K562 (cell line): Measurements from ENCODE around the gene BRME1. TPM values are rescaled to one million over a fixed set of nuclear protein-coding genes. Genes with fewer than 3 reads are reported as not detected.

ENCODE experiments used
- ATF1 ChIP-seq, 2 experiments: fragments of 450-650 bp in 1 of 2; IDR thresholded peaks; 2 replicates each; pipeline ENCODE4 v1.6.1; 2016; ENCODE audit warnings: missing compliant biosample characterization in 1 of 2, missing genetic modification characterization in 1 of 2
- DPF2 ChIP-seq: fragments of 450-650 bp; IDR thresholded peaks from 2 replicates; pipeline ENCODE4 v1.6.1; 2016
- ELF2 ChIP-seq: fragments of 250-450 bp; sonication (Bioruptor Pico); IDR thresholded peaks from 2 replicates; pipeline ENCODE4 v1.5.0; 2021; ENCODE audit warnings: mild to moderate bottlenecking
- HDAC3 ChIP-seq: fragments of 450-650 bp; IDR thresholded peaks from 2 replicates; pipeline ENCODE4 v1.6.1; 2018; ENCODE audit warnings: borderline replicate concordance, mild to moderate bottlenecking, moderate library complexity; ENCODE audit not compliant: partially characterized antibody
- NR3C1 ChIP-seq: sonication (generic); formaldehyde crosslinking; IDR thresholded peaks from 2 replicates; pipeline ENCODE4 v1.8.1; 2022; ENCODE audit warnings: missing genetic modification reagents
- POLR2A ChIP-seq: fragments of 450-650 bp; conservative IDR thresholded peaks from 2 replicates; pipeline ENCODE4 v1.6.1; 2016
- RBBP5 ChIP-seq: fragments of 200-600 bp; sonication (generic); IDR thresholded peaks from 2 replicates; pipeline ENCODE4 v1.6.1; 2012; ENCODE audit warnings: borderline replicate concordance, mild to moderate bottlenecking, low read length, control low read depth, inconsistent platforms; ENCODE audit not compliant: insufficient read depth, poor library complexity, severe bottlenecking
- SMARCC2 ChIP-seq: fragments of 450-650 bp; IDR thresholded peaks from 2 replicates; pipeline ENCODE4 v1.6.1; 2017; ENCODE audit warnings: antibody characterized with exemption, moderate library complexity, mild to moderate bottlenecking, low read depth
- USF2 ChIP-seq: sonication (generic); formaldehyde crosslinking; IDR thresholded peaks from 2 replicates; pipeline ENCODE4 v1.5.0; 2020; ENCODE audit warnings: missing genetic modification reagents
- XRCC5 ChIP-seq: fragments of 200-400 bp; formaldehyde crosslinking; IDR thresholded peaks from 2 replicates; pipeline ENCODE4 v1.6.1; 2017; ENCODE audit warnings: low read depth, mild to moderate bottlenecking, low read length
- ZNF263 ChIP-seq: sonication (generic); formaldehyde crosslinking; IDR thresholded peaks from 2 replicates; pipeline ENCODE4 v1.8.0; 2022; ENCODE audit warnings: mild to moderate bottlenecking, missing genetic modification reagents, borderline replicate concordance
- ZNF274 ChIP-seq: IDR thresholded peaks from 2 replicates; pipeline ENCODE4 v1.6.1; 2011; ENCODE audit warnings: low read depth, mild to moderate bottlenecking, low read length, moderate library complexity, borderline replicate concordance
- polyA plus RNA-seq, 8 experiments: library from polyadenylated mRNA; depleted of rRNA in 4 of 8; stranded (reverse) in 5 of 8; unstranded in 3 of 8; fragments of >200 nt; fragmentation: Nextera tagmentation in 2 of 8; fragmentation: Illumina TruSeq in 1 of 8; extraction: Ambion mirVana in 2 of 8; extraction: Trizol in 1 of 8; gene quantifications; 2 replicates each; pipeline versions ENCODE4 v1.2.1 to v1.2.3, GENCODE V29; 2011 to 2014; ENCODE audit warnings: inconsistent platforms in 1 of 8, missing spikeins in 1 of 8
- total RNA-seq, 7 experiments: library from RNA; depleted of rRNA in 6 of 7; stranded (reverse); fragments of >200 nt in 6 of 7; fragmentation: Illumina TruSeq in 2 of 7; extraction: Trizol in 2 of 7; gene quantifications; 2 replicates each; pipeline versions ENCODE4 v1.2.1 to v1.2.3, GENCODE V29; 2011 to 2021; ENCODE audit warnings: low replicate concordance in 1 of 7
- TF ChIP-seq, protein P1 (sequence below), 2 experiments: fragments of 450-650 bp; formaldehyde crosslinking in 1 of 2; IDR thresholded peaks; 2 replicates each; pipeline versions ENCODE4 v1.4.0 to v1.6.1; 2014 to 2020; ENCODE audit warnings: mild to moderate bottlenecking in 2 of 2, borderline replicate concordance in 1 of 2, low read depth in 1 of 2
- TF ChIP-seq, protein P2 (sequence below): fragments of 450-650 bp; formaldehyde crosslinking; IDR thresholded peaks from 2 replicates; pipeline ENCODE4 v1.4.0; 2020; ENCODE audit warnings: mild to moderate bottlenecking, moderate library complexity
- TF ChIP-seq, protein P3 (sequence below): fragments of 250-450 bp; sonication (Bioruptor Pico); IDR thresholded peaks from 2 replicates; pipeline ENCODE4 v1.5.0; 2020; ENCODE audit warnings: mild to moderate bottlenecking

BRME1 gene
- total and polyA plus RNA-seq, 9 of the 15 experiments (the other 6 are each of a cell fraction or from before 2014, with no cell fraction given), result 0.75 to 6.1 (median 3.6) TPM

DNA sequence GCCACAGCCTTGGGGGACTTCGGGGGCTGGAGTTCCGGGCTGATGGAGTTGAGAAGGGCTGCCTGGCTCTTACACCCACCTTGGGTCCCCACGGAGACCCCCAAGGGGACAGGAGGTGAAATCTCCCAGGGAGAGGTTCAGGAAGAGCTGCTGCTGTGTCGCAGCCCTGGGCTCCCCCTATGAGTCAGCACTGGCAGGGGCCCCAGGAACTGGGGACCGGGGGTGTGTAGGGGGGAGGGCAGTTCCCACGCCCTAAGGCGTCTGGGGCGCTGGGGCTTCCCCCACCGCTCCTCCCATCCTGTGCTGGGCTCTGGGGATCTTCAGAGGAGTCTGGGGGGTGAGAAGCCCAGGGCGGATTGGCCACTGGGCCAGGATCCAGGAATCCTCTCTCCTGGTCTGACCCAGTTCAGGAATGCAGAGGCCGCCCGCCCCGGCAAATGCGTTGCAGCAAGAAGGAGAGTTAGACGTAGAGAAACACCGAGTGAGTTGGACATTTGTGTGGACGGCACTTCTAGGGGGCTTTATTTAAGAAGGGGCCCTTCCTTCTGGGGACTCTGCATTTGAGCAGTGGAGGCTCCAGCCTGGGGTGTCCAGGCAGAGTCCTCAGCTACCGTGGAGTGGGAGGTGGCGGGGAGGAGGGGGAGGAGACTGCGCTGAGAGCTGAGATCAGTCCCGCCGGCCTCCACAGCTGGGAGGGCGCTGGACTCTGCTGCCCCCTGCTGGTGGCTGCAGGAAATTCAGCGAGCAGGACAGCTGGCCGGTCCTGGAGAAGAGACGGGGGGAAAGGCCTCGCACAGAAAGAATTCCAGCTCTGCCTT is 44.0 kb downstream of the BRME1 start (continued):
- TF ChIP-seq, protein P1, sequence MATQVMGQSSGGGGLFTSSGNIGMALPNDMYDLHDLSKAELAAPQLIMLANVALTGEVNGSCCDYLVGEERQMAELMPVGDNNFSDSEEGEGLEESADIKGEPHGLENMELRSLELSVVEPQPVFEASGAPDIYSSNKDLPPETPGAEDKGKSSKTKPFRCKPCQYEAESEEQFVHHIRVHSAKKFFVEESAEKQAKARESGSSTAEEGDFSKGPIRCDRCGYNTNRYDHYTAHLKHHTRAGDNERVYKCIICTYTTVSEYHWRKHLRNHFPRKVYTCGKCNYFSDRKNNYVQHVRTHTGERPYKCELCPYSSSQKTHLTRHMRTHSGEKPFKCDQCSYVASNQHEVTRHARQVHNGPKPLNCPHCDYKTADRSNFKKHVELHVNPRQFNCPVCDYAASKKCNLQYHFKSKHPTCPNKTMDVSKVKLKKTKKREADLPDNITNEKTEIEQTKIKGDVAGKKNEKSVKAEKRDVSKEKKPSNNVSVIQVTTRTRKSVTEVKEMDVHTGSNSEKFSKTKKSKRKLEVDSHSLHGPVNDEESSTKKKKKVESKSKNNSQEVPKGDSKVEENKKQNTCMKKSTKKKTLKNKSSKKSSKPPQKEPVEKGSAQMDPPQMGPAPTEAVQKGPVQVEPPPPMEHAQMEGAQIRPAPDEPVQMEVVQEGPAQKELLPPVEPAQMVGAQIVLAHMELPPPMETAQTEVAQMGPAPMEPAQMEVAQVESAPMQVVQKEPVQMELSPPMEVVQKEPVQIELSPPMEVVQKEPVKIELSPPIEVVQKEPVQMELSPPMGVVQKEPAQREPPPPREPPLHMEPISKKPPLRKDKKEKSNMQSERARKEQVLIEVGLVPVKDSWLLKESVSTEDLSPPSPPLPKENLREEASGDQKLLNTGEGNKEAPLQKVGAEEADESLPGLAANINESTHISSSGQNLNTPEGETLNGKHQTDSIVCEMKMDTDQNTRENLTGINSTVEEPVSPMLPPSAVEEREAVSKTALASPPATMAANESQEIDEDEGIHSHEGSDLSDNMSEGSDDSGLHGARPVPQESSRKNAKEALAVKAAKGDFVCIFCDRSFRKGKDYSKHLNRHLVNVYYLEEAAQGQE (IDR thresholded peaks at IDR 0.05; ENCODE audit: borderline replicate concordance), result peak; percentile 94
- TF ChIP-seq, protein P1 (CRISPR knock-in tag; IDR thresholded peaks at IDR 0.05; ENCODE audit: low read depth), result peak; percentile 54; the same call in 1 of the 2 replicates
- TF ChIP-seq ZNF263 (CRISPR knock-in tag) (peak; percentile 96), RBBP5 (peak; percentile 35), ELF2 (CRISPR knock-in tag) (peak; percentile 33; the same call in 1 of the 2 replicates), ZNF274 (no peak), NR3C1 (CRISPR knock-in tag) (no peak), ATF1 (CRISPR knock-in tag; IDR thresholded peaks at IDR 0.05) (no peak), ATF1 (tag; IDR thresholded peaks at IDR 0.05) (peak; percentile 34), POLR2A (peak; percentile 62), USF2 (CRISPR knock-in tag) (no peak), DPF2 (peak; percentile 66), HDAC3 (no peak), XRCC5 (peak; percentile 80), SMARCC2 (peak; percentile 73)
- TF ChIP-seq, protein P2, sequence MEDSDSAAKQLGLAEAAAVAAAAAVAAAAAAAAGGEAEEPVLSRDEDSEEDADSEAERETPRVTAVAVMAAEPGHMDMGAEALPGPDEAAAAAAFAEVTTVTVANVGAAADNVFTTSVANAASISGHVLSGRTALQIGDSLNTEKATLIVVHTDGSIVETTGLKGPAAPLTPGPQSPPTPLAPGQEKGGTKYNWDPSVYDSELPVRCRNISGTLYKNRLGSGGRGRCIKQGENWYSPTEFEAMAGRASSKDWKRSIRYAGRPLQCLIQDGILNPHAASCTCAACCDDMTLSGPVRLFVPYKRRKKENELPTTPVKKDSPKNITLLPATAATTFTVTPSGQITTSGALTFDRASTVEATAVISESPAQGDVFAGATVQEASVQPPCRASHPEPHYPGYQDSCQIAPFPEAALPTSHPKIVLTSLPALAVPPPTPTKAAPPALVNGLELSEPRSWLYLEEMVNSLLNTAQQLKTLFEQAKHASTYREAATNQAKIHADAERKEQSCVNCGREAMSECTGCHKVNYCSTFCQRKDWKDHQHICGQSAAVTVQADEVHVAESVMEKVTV, result peak; percentile 93
- TF ChIP-seq, protein P3, sequence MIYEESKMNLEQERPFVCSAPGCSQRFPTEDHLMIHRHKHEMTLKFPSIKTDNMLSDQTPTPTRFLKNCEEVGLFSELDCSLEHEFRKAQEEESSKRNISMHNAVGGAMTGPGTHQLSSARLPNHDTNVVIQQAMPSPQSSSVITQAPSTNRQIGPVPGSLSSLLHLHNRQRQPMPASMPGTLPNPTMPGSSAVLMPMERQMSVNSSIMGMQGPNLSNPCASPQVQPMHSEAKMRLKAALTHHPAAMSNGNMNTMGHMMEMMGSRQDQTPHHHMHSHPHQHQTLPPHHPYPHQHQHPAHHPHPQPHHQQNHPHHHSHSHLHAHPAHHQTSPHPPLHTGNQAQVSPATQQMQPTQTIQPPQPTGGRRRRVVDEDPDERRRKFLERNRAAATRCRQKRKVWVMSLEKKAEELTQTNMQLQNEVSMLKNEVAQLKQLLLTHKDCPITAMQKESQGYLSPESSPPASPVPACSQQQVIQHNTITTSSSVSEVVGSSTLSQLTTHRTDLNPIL (CRISPR knock-in tag), result no peak
